Activated CD8-positive, alpha-beta memory T cell treated with anti-CD3 and anti-CD28 coated beads, Interleukin-2, amount 50 U/mL, for 48 hours (primary cell): ENCODE measurements around the gene PRRX2.

Experiments used
- DNase-seq: peaks from one replicate; pipeline ENCODE4 v3.0.0-alpha.2; 2020

PRRX2 gene

DNA sequence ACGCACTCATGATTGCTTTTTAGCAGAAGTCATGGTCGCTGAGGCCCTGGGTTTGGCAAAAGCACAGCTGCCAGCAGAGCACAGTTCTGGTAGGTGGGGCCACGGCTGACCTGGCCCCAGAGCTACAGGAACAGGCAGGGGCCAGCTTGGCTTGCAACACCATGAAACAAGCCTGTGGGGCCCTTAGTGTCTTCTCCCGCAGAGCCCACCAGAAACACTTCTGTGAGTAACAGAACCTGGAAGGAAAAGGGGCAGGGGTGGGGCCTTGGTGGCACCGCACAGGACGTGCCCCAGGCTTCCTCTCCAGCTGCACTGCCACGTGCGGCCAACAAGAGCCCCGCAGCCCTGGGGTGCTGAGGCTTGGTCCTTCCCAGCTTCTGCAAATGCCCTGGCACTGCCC lies 28.3 kb upstream of the PRRX2 start:
- DNase-seq, result no peak

DNA sequence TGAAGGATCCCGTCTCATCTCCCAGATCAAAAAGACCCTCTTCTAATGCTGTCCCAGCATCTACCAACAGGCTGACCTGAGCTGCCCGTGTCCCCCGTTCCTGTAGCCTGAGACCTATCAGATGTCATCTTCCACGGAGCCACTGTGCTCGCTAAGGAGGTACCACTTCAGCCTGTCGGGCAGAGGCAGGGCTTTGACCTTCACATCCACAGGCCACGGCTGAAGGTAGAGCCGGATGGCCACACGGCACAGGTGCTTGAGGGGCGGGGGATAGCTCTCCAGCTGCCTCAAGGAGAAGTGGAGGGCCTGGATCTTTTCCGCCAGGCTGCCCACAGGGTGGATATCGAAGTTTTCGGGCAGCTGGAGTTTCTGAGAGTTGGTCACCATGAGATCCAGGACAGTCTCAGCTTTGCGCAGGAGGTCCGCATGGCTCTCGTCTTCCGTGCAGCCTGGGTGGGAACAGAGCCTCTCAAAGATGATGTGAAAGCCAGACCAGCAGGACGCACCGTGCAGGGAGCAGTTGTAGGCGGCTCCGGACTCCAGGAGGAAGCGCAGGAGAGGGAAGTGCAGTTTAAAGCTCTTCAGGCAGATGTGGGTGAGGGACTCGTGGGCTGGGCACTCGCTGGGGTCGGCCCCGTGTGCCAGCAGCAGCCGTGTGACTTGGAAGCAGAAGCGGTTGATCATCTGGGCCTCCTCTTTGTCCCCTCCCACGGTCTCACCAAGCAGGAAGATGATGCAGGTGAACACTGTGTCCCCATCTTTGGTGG lies 27.6 kb upstream of the PRRX2 start:
- no peak for DNase-seq

DNA sequence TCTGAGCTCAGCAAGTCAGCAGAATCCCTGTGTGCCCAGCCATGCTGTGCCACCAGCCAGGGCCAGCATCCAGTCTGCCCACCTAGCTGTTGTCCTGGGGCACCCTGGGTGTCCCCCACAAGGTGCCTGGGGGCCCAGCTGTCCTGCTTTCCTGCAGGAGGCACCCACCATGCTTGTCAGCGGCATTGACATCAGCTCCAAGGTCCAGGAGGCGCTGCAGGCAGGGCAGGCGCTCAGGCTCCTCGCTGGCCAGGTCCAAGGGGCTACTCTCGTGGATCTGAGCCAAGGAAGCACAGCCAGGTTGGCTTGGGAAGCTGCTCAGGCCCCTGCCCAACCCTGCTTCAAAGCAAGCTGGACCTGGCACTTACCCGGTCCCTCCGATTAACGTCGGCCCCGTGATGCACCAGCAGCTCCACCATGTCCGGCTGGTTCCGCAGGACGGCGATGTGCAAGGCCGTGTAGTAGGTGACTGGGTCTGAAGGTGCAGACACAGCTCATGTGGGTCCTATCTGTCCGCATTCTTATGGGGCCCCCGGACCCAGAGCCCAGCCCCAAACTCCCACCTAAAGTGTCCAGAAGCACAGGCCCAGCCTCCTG lies 26.3 kb upstream of the PRRX2 start:
- no peak for DNase-seq

DNA sequence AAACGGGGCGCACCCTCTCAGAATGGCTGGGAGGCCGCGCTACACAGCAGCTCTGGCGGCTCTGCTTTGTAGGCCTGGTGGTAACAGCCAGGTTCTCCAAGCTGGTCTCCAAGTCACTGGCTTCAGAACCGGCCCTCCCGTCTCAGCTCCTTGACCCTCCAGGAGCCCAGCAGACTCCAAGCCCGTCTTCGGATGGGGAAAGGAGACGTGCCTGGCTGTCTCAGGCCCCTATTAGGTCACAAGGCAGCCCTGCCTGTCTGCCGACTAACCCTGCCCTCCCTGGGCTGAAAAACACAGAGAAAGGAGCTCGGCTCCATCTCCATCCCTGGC lies 25.7 kb upstream of the PRRX2 start:
- DNase-seq, result no peak

DNA sequence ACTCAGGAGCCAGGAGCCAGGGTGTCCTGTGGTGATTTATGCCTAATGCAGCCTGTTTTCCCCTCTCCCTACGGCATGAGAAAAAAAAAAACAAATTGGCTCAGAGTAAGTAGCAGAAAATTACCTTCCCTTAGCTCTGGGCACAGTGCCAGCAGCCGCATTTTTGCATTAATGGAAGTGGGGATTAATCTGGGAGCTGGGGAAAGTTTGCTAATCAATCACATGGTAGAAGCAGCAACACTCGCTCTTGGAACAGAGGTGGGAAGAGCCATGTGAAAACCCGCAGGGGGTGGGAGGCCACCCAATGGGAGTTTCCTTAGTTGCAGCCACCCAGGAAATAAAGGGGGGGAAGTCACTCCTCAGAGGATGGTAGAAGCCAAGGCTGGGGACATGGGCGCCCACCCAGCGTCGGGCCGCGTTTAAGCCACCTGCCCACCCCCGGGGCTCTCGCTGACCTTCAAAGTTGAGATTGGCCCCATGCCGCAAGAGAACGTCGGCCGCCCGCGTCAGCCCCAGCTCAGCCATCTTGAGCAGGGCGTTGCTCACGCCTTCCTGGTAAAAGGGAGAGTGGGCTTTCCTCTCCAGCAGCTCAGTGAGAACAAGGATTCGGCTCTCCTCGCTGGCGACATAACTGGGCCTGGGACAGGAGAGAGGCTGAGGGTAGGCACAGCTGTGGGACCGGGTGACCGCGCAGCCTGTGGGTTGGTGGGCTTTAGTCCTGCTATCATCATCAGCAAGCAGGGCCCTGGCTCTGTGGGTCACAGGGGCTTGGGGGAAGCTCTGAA lies 25.2 kb upstream of the PRRX2 start:
- DNase-seq, result no peak

DNA sequence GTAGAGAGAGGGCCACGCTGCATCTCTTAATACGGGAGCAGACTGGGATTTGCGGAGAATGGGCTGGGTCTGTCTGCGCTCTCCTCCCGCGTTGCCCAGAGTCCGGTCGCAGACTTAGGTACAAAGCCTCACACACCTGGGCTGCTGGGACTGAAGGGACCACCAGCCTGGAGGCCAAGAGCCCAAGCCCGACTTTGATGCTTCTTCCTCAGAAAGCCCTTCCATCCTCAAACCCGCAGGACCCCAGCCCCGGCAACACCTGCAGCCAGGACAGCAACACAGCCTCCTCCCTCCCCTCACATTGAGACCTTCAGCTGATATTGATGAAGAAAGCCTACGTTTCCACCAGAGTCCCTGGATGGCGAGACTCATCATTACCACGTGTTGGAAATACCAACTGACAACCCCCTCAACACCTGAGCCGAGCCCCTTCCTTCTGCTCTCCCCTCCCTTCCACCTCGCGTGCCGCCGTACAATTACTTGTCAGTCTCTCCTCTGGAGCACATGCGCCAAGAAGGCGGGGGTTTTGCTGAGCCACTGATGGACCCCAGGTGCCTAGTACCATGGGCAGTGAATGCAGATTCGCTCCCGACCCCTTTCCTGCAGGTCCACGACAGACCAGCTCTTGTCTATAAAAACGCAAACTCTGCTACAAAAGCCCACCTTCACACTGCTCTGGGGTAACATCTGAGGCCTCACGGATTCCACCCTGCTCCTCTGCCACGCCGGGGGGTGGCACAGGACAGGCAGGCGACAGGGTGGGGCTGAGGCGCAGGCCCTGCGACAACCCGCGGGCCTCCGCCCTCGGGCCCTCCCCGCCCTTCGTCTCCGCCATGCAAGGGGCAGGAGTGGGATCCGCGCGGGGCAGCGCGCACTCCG lies 24.3 kb upstream of the PRRX2 start:
- DNase-seq, result no peak

DNA sequence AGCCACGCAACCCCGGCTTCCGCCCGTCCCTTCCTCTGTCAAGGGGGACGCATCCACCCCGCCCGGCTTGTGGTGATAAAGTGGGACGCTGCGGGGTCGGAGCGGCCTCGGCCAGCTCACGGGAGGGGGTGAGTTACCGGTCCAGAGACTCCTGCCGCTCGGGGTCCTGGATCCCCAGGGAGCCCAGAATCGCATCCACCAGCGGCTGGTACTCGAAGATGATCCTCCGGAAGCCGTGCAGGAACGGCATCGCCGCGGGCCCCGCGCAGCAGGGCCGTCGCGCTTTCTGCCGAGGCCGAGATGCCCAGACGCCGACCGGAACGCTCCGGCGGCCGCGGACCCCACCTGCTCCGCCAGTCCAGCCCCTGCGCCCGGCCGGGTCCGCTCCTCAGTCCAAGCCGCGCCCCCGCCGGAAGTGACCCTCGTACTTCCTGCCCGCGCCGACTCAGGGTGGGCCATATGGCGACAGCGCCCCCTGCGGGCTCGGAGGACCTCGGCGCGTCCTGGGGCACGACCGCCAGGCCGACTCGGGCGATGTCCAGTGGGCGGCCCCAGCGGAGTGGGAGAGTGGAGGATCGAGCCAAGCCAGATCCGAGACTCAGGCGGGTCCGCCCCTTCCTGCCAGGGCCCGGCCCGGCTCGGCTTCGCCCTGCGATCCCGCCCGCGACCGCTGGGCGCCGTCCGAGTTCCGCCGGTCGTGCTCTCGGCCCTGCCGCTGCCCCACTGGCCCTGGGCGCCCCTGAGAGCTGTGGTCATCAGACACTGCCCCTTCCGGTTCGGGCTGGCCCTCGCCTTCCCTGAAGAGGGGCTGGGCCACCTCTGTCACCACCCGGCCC lies 23.5 kb upstream of the PRRX2 start, which contains the start of gene ASB6:
Gene ASB6 (minus strand): TSS at position 402 of the 836 bp plus-strand sequence. CDS start 152 bp downstream, at position 250.
- peak; percentile 100 for DNase-seq

DNA sequence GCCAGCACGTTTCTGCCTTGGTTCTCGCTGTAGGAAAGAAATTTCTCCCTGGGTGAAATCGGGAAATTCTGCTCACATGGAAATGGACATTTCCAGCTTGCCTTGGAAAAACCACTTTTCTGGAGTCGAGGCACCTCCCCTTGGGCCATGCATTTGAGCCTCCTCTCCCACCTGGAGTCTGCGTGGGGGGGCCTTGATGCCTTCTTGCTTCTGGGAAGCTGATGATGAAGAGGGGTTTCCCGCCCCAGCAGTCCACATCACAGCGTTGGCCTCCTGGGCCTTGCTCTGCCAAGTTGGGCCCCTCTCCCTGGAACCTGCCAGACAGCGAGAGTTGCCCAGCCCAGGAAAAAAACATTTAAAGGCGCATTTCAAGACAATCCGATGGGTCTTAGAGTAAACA lies 21.7 kb upstream of the PRRX2 start:
- no peak for DNase-seq

DNA sequence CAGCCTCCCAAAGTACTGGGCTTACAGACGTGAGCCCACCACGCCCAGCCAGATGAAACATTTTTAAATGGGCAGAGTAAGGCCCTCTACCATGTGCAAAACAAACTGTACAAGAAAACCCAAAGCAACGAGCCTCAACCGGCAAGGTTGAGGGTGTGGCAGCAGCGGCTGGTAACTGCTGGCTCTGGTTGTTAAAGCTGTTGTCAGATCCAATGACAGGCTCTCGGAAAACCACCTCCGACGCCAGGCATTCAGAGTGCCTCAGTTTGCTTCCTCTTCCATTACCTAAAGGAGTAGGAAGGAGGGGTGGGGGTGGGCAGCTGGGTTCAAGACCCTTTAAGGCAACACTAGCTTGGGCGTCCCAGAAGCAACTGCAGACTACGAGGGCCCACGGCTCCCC lies 21.1 kb upstream of the PRRX2 start:
- DNase-seq, result no peak

DNA sequence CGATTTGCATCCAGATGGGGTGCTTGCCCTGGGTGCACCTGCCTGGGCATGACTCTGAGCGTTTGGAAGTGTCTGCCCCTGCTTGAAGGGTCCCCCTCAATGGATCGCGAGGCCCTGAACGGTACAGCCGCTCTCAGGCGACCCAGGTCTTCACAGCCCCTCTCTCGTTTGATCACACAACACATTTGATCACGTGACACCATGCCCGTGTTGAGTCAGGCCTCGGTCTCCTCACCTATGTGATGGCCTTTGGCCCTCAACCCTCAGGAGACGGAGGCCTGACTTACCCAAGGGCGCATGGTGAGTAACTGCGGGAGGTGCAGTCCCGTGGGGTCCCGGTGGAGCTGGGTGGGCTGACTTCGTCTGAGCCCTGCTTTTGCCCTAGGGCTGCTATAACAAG lies 20.5 kb upstream of the PRRX2 start:
- no peak for DNase-seq

DNA sequence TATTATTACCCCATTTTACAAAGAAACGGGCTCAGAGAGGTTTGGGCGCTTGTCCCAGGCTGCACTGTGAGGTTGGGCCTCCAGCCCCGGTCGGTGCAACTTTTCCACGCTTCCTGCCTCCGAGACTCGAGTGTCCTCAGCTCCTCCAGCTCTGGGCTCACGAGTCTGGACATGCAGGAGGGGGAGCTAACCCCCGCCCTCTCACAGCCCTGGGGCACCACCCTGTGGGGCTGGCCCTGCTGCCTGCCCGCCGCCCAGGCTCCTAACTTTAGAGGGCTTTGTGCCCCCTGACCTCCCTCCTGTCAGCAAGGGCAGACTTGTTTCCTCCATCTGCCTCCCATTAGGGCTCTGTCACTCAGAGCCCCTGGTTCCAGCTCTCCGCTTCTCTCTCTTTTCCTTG lies 19.2 kb upstream of the PRRX2 start:
- DNase-seq, result no peak

DNA sequence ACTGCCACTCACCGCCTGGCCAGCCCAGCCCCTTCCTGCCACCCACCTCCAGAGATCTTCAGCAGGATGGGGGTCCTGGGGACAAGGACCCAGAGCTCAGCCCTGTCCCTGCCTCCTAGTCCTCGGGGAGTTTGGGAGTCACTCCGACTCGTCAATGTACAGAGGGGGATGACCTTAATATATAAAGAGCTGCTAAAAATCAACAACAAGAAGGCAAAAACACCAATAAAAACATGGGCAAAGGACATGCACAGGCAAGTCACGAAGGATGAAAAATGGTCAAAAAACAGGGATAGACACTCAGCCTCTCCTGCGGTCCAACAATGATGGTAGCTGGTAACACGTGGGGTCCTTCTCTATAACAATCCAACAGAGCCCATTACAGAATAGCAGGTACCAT lies 18.8 kb upstream of the PRRX2 start:
- no peak for DNase-seq

DNA sequence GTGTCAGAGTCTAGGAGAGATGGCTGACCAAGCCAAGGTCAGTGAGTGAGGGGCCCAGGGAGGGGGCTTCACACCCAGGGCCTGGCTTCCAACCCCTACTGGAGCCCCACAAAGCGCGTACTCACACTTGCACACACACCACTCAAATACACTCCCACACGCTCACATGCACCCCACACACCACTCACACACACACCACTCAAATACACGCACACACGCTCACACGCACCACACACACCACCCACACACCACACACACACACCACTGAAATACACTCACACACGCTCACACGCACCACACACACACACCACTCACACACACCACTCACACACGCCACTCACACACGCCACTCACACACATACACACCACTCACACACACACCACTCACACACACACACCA lies 17.8 kb upstream of the PRRX2 start:
- DNase-seq, result no peak

DNA sequence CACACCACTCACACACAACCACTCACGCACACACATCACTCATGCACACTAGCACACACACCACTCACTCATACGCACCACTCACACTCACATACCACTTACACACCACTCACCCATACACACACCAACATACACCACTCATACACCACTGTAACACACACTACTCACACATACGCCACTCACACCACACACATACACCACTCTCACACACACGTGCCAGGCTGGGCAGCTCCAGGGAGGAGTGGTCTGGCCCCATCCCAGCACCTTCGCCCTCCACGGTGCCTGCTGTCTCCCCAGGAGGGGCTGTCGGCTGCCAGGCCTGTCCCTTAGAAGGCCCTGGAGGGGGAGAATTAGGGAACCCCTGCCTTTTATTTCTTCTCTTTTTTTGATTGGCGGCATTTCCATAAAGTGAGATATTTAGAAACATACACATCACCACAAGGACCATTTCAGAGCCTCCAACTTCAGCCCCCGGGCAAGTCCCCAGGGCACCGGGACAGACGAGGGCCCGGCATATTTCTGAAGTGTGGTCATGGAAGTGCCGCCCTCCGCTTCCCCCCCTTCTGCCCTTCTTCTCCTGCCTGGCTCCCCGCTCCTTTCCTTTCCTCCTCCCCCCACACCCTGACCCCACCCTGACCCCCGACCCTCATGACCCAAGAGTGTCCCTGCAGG lies 17.2 kb upstream of the PRRX2 start:
- DNase-seq, result no peak

DNA sequence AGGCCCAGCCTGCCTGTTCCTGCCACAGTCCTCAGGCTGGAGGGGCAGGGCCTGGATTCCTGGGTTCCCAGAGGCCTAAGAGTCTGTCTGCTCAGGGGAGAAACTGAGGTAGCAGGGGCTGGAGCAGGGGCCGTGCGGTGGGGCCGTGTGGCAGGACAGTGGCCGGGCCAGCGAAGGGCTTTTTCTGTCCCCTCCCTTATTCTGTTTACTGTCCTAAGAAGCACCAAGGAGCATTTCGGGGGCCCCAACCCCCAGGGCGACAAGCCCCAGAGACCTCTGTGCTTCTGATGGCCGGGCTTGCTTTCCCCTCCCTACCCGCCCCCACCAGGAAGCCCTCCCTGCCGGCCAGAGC lies 16.7 kb upstream of the PRRX2 start:
- no peak for DNase-seq

DNA sequence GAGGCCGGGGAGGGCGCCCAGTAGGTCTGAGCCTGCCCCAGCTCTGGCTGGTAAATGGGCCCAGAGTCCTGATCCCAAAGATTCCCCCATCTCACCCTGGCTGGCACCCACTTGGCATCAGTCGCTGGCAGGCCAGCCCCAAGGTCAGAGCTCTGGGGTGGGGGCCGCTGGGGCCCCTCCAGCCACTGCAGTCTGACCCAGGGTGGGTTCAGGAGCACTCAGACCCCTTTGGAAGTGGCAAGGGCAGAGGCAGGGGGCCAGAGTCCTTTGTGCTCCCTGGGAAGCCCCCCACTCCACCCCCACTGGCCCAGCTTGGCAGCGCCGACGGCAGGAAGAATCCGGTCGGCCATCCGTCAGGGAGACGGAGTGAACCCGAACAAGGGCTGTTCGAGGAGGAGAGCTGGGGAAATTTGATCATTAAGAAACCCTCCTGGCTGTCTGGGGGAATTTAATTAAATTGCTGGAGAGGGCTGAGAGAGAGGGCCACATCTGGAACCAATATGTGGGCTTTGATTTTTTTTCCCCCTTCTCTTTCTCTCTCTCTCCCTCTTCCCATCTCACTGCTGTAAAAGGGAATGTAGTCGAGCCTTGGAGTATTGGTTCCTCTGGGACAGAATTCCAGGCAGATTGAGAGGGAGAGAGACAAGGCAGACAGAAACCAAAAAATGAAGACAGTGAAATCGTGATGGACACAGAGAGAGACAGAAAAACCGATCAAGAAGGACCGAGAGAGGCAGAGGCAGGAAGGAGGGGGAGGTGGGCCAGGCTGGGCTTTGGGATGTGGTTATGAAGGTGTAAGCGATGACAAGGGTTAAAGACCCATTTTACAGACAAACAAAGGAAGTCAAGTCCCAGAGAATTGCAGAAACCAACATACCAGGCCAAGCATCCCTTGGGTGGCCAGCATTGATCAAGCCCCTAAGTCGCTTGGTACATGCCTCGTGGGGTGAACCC lies 15.4 kb upstream of the PRRX2 start:
- no peak for DNase-seq

DNA sequence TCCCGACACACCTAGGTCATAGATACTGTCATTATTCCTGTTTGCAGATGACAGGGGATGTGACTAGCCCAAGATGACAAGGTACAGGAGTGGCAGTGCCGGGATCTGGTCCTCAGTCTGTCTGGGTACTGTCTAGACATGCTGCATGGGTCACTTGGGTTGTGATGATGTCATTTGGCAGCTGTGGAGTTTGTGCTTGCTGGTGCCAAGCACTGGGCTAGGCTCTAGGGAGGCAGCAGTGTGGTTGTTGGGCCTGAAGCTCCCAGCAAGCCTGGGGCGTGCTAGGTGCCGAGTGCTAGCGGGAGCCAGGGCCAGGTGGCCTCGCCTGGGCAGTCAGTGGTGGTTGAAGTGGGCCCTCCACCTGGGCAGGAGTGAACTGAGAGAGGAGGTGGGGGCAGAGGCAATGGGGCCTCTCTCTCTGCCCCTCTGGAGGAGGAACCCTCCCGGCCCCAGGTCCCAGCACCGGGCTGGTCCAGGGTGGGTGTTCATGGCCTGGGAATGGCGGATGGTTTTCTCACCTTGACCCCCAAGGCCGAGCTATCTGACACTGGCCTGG lies 14.7 kb upstream of the PRRX2 start:
- DNase-seq, result no peak

DNA sequence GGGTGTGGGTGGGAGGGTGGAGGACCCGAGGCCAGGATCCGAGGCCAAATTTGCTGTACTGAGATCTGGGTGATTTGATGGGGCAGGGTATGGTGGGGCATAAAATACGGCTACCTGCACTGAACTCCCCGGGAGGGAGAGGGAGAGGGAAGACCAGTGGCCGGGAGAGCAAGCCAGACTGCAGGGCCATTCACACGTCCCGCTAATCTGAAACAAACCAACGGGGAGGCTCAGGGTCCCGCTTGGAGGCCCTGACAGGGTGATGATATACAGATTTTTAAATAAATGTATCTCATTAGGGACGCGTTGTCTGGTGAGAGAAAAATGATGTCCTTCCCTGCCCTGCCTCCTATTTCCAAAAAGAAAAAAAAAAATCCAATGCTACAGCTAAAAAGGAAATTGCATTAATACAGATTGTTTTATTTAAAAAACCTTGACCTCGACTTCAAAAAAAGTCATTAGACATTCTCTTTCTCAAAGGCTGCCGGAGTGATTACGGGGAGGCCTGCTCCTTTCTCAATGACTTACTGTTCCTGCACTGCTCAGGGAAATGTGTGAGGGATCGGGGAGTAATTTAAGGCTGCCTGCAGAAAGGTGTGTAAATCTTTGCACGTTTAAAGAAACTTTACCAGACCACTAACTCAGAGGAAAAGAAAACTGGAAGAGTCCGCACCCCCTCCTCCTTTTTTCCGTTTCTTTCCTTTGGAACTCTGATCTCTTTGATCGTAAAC lies 11.5 kb upstream of the PRRX2 start:
- DNase-seq, result no peak

DNA sequence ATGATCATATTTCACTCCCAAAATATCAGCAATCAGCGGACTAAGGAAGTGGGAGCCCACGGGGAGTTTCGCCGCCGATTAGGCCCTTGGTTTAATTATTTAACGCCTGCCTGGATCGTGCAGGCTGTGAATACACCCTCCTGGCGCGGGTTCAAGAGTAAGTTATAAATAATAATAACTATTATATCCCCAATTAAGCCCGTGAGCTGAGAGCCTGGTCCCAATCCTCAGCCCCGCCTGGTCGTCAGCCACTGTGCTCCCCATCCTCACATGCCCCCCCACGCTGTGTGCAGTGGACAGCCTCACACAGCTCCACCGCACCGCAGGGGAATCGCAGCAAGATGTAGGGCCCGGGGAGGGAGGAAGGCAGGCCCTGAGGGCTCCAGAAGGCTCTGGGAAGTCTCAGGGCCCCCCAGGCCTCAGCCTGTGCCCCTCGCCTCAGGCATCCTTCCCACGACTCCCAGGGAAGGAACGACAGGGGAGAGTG lies 10.8 kb upstream of the PRRX2 start:
- DNase-seq, result no peak
